Endothelial cell of umbilical vein (primary cell): ENCODE data around the gene KY. TPM values are rescaled to one million over a fixed set of nuclear protein-coding genes. Genes with fewer than 3 reads are reported as not detected.

ENCODE experiments used
- BruUV-seq: library from RNA; stranded (reverse); fragments of 400-500 nt; replicated peaks from 2 replicates; lab custom pipeline; 2021; lab: Mats Ljungman, UMichigan
- CTCF ChIA-PET: fragments of 300-600, 350-600 bp; sonication (Branson Sonifier 250); formaldehyde crosslinking; loops from one replicate; lab custom pipeline; 2021; ENCODE audit warnings: antibody characterized with exemption, inconsistent platforms; lab: Charles Lee
- POLR2A ChIA-PET: fragments of 300-600, 350-600 bp; sonication (Branson Sonifier 250); formaldehyde crosslinking; loops from one replicate; lab custom pipeline; 2021; ENCODE audit warnings: antibody characterized with exemption, inconsistent platforms; lab: Charles Lee
- DNase-seq: peaks from one replicate; pipeline ENCODE4 v3.0.0-alpha.2; 2011; ENCODE audit warnings: low read depth, low spot score
- FAIRE-seq: peaks from 2 replicates; lab custom pipeline; 2011; peaks lifted over from hg19 to GRCh38; lab: Jason Lieb, UNC
- H2AFZ ChIP-seq: 2 replicates; pipeline ENCODE4 v1.6.0; 2012; ENCODE audit warnings: low read depth, low read length, control low read depth, inconsistent platforms
- H3K27ac ChIP-seq: 2 replicates; pipeline ENCODE4 v1.5.1; 2011; ENCODE audit warnings: low read depth, mild to moderate bottlenecking, control low read depth, low read length, moderate library complexity; ENCODE audit not compliant: insufficient read depth
- H3K27me3 ChIP-seq, 2 experiments: 2 replicates each; pipeline versions ENCODE4 v1.6.0 to v1.6.1; 2011; ENCODE audit warnings: low read length in 2 of 2, mixed read lengths in 1 of 2; ENCODE audit not compliant: control insufficient read depth in 2 of 2, insufficient read depth in 2 of 2
- H3K36me3 ChIP-seq, 2 experiments: 2 replicates in 1 of 2; 3 replicates in 1 of 2; pipeline ENCODE4 v1.5.1; 2011; ENCODE audit warnings: low read length in 2 of 2, mild to moderate bottlenecking in 1 of 2, moderate library complexity in 1 of 2; ENCODE audit not compliant: control insufficient read depth in 2 of 2, insufficient read depth in 2 of 2; ENCODE audit errors: extremely low read depth in 1 of 2
- H3K4me1 ChIP-seq: 3 replicates; pipeline ENCODE4 v1.5.1; 2011; ENCODE audit warnings: mild to moderate bottlenecking, low read length; ENCODE audit not compliant: control insufficient read depth, insufficient read depth; ENCODE audit errors: extremely low read depth
- H3K4me2 ChIP-seq: 2 replicates; pipeline ENCODE4 v1.6.1; 2011; ENCODE audit warnings: low read length, control low read depth, mixed read lengths; ENCODE audit not compliant: insufficient read depth
- H3K4me3 ChIP-seq, 3 experiments: fragments of 200-600 bp in 1 of 3; sonication (generic), shearing (Covaris generic) in 1 of 3; replicated peaks in 1 of 3; 2 replicates each; pipeline ENCODE4 v1.5.1; 2011 to 2016; ENCODE audit warnings: control low read depth in 3 of 3, low read length in 3 of 3, mild to moderate bottlenecking in 2 of 3, inconsistent platforms in 1 of 3, low read depth in 1 of 3, moderate library complexity in 1 of 3; ENCODE audit not compliant: insufficient read depth in 1 of 3
- H3K79me2 ChIP-seq: 2 replicates; pipeline ENCODE4 v1.6.0; 2012; ENCODE audit warnings: low read length, inconsistent platforms; ENCODE audit not compliant: control insufficient read depth, insufficient read depth
- H3K9ac ChIP-seq: replicated peaks from 2 replicates; pipeline ENCODE3; 2011; ENCODE audit warnings: low read length, control low read depth; ENCODE audit not compliant: insufficient read depth; ENCODE audit errors: extremely low read depth
- H3K9me1 ChIP-seq: replicated peaks from 3 replicates; pipeline ENCODE4 v1.6.0; 2011; ENCODE audit warnings: mild to moderate bottlenecking, low read length; ENCODE audit not compliant: control insufficient read depth, insufficient read depth; ENCODE audit errors: extremely low read depth
- H3K9me3 ChIP-seq: replicated peaks from 2 replicates; pipeline ENCODE4 v1.5.1; 2012; ENCODE audit warnings: low read length, inconsistent platforms; ENCODE audit not compliant: control insufficient read depth, insufficient read depth
- H4K20me1 ChIP-seq: replicated peaks from 2 replicates; pipeline ENCODE3; 2011; ENCODE audit warnings: mild to moderate bottlenecking, low read length; ENCODE audit not compliant: control insufficient read depth, insufficient read depth; ENCODE audit errors: extremely low read depth
- EZH2 ChIP-seq: IDR thresholded peaks from 2 replicates; pipeline ENCODE4 v1.6.1; 2012; ENCODE audit warnings: borderline replicate concordance, low read depth, mild to moderate bottlenecking, moderate library complexity, low read length, inconsistent platforms; ENCODE audit not compliant: severe bottlenecking
- JUN ChIP-seq: IDR thresholded peaks from 2 replicates; pipeline ENCODE4 v1.6.1; 2011; ENCODE audit warnings: borderline replicate concordance, low read depth; ENCODE audit not compliant: insufficient read length, insufficient read depth
- MYC ChIP-seq: IDR thresholded peaks from one replicate; pipeline ENCODE4 v1.6.1; 2011; ENCODE audit warnings: mild to moderate bottlenecking, low read depth, low read length
- POLR2A ChIP-seq: IDR thresholded peaks from 2 replicates; pipeline ENCODE4 v1.6.1; 2012; ENCODE audit warnings: low read depth, mild to moderate bottlenecking, control low read depth, low read length
- POLR2AphosphoS5 ChIP-seq: IDR thresholded peaks from 2 replicates; pipeline ENCODE4 v1.6.1; 2012; ENCODE audit warnings: low read depth, mild to moderate bottlenecking, control low read depth, low read length, moderate library complexity; ENCODE audit not compliant: insufficient read depth
- dilution Hi-C: fragments of 300-500 bp; cut with MboI; formaldehyde crosslinking; loops from one replicate; pipeline ENCODE4 v1.15.0; 2019; ENCODE audit warnings: low sequenced_read_pairs; ENCODE audit not compliant: extremely low pct_ligation_motif_present
- intact Hi-C: fragments of 100-400 bp; cut with micrococcal nuclease; formaldehyde crosslinking; loops from one replicate; pipeline ENCODE4 v1.10.0; 2022
- polyA plus RNA-seq, 4 experiments: library from polyadenylated mRNA; depleted of rRNA in 3 of 4; stranded (reverse) in 3 of 4; unstranded in 1 of 4; fragments of >200 nt; gene quantifications; 2 replicates each; pipeline versions ENCODE4 v1.2.1 to v1.2.3, GENCODE V29; 2011 to 2012; ENCODE audit warnings: missing spikeins in 1 of 4
- total RNA-seq: library from RNA; stranded (reverse); gene quantifications from 2 replicates; pipeline ENCODE4 v1.2.3, GENCODE V29; 2021

Gene KY
- total and polyA plus RNA-seq, 2 donors (not counting 3 experiments of a cell fraction or from before 2014, with no cell fraction given), result not detected

- DNase-seq, result no peak
- TF ChIP-seq MYC (no peak), EZH2 (no peak)
- Histone ChIP-seq H2AFZ (no peak overlapping the region), H4K20me1 (no peaks in the 10 kb centered on the region), H3K79me2 (no peaks in the 10 kb centered on the region), H3K9me3 (no peaks in the 10 kb centered on the region), H3K36me3 (peaks cover 0 to 2% of the 10 kb centered on the region in 2 experiments), H3K4me3 (no peak overlapping the region), H3K9ac (no peak overlapping the region), H3K9me1 (no peaks in the 10 kb centered on the region), H3K27me3 (no peaks in the 10 kb centered on the region), H3K4me1 (no peaks in the 10 kb centered on the region), H3K4me2 (no peak overlapping the region), H3K27ac (no peak overlapping the region)
- dilution Hi-C loops, result no loop called here
- intact Hi-C loops, result no loop called here
- ChIA-PET CTCF (no interaction called here), POLR2A (no interaction called here)
- no TSS peak for BruUV-seq
- FAIRE-seq, result no peak
Measured at GRCh38 chr3:134563601-134564000, 87.2 kb downstream of the KY start.

GRCh38 chr3:134562055-134562454 is 88.8 kb downstream of the KY start:
- DNase-seq (no peak), FAIRE-seq (no peak)
- ChIA-PET POLR2A (no interaction called here), CTCF (no interaction called here)
- Histone ChIP-seq H4K20me1 (no peaks in the 10 kb centered on the region), H3K27me3 (no peaks in the 10 kb centered on the region), H3K27ac (no peak overlapping the region), H3K4me3 (no peak overlapping the region), H3K9me3 (no peaks in the 10 kb centered on the region), H3K4me1 (no peaks in the 10 kb centered on the region), H3K9me1 (no peaks in the 10 kb centered on the region), H3K4me2 (no peak overlapping the region), H3K36me3 (peaks cover 0 to 2% of the 10 kb centered on the region in 2 experiments), H3K9ac (no peak overlapping the region), H2AFZ (no peak overlapping the region), H3K79me2 (no peaks in the 10 kb centered on the region)
- intact Hi-C loops, result no loop called here
- BruUV-seq, result no TSS peak
- dilution Hi-C loops, result no loop called here
- TF ChIP-seq POLR2AphosphoS5 (no peak), EZH2 (no peak), JUN (no peak), POLR2A (no peak)
